8988T (cell line): ENCODE measurements around the gene MAP2K7.

Source experiments
- DNase-seq: peaks from one replicate; pipeline ENCODE4 v3.0.0; 2011

The MAP2K7 gene

DNA sequence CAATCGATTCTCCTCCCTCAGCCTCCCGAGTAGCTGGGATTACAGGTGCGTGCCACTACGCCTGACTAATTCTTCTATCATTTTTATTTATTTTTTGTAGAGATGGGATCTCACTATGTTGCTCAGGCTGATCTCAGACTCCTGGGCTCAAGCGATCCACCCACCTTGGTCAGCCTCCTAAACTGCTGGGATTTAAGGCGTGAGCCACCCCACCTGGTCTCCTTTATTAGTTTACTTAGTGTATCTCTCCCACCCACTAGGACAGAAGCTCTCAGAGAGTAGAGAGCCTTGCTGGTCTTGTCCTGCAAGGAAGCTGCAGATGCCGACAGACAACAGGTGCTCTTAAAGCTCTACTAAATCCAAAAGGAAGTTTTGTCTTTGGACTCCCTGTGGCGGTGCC, 17.9 kb upstream of the MAP2K7 start:
- DNase-seq, result no peak

- no peak for DNase-seq
Measured at GRCh38 chr19:7887408-7888144, 16.1 kb upstream of the MAP2K7 start.

DNA sequence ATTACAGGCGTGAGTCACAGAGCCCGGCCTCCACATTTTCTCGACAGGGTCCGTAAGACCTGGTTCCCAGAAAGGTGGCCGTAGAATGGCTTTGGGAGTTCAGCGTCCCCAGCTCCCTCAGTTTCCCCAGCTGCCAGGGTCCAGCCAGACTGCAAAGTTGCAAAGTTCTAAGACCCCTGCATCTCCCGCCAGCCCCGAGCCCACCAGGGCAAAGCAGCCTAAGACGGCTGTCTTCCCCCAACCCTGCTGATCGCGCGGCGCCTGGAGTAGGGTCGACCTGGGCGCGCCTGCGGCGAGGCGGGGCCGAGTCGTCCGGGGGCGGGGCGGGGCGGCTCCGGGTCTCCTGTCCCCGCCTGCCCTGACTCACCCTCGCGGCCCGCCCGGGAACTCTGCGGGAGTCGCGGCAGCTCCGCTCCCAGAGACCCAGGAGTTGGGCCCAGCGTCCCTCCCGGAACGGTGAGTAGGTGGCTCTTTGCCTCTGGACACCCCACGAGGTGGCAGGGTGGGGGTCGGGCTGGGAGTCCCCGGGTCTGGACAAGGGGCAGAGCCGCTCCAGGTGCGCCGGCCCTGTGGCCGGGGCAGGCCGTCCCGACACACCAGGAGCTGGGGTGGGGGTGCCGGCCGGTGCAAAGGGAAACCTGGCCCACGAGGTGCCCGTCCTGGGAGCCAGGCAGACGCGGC, 15.4 kb upstream of the MAP2K7 start, which contains the start of gene LRRC8E:
Gene LRRC8E (plus strand): TSS at position 366 of the 681 bp plus-strand sequence. CDS start 7,094 bp downstream, outside the sequence.
- peak; percentile 67 for DNase-seq

DNA sequence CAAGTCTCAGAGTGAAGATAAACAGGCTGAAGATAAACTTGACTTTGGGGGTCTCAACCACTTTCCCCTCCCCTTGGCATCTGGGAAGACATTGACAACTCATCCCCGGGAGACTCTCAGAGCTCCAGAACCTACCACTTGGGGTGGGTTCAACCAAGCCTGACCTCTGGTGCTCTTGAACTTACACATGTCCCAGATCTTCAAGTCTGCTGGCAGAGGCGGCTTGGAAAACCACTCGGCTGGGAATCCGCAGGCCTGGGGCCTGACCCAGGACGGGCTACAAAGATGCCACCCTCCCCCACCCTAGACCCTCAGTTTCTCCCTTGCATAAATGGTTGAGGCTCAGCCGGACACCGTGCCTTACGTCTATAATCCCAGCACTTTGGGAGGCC, 14.9 kb upstream of the MAP2K7 start:
- DNase-seq, result no peak

- DNase-seq, result peak; percentile 8
Measured at GRCh38 chr19:7893362-7894101, 10.1 kb upstream of the MAP2K7 start.

DNA sequence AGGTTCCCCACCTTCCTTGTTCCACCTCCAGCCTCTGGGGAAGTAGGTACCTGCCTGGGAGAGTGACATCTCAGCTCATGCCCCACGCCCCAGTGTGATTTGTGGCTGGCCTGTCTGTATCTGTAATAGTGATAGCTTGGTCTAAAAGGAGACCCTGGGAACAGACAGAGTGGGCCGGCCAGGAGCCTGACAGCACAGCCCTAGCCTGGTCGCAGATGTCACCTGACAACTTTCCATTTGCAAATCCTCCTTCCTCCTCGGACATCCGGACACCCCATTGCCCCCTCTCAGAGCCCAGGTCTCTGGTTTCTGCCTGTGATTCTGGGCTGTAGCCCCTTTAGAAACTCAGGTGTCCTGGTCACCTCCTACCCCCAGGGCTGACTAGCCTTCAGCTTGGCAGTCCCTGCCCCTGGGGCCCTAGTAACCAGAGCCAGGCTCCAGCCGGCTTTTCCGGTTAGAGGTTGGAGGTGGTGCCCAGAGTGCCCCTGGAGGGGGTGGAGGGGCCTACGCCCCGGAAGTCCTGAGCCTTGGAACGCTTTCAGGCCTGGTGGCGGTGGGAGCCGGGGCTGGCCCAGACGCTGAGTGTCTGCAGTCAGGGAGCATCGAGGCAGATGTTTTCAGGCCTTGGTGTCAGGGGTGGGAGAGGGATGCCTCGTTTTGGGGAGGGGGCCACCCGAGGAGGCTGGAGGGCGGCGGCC, 8.9 kb upstream of the MAP2K7 start:
- DNase-seq, result peak; percentile 7

GRCh38 chr19:7895565-7895964, 8.1 kb upstream of the MAP2K7 start:
- DNase-seq, result no peak

DNA sequence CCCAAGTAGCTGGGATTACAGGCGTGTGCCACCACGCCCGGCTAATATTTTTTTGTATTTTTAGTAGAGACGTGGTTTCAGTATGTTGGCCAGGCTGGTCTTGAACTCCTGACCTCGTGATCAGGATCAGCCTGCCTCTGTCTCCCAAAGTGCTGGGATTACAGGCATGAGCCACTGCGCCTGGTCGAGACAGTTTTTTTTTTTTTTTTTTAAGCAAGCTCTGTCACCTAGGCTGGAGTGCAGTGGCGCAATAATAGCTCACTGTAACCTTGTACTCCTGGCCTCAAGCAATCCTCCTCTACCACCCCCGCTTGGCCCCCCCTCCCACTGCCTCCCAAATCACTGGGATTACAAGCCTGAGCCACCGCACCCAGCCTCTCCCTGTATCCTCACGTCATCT, 6.4 kb upstream of the MAP2K7 start:
- DNase-seq, result no peak

GRCh38 chr19:7898967-7899366, 4.7 kb upstream of the MAP2K7 start:
- DNase-seq, result no peak

DNA sequence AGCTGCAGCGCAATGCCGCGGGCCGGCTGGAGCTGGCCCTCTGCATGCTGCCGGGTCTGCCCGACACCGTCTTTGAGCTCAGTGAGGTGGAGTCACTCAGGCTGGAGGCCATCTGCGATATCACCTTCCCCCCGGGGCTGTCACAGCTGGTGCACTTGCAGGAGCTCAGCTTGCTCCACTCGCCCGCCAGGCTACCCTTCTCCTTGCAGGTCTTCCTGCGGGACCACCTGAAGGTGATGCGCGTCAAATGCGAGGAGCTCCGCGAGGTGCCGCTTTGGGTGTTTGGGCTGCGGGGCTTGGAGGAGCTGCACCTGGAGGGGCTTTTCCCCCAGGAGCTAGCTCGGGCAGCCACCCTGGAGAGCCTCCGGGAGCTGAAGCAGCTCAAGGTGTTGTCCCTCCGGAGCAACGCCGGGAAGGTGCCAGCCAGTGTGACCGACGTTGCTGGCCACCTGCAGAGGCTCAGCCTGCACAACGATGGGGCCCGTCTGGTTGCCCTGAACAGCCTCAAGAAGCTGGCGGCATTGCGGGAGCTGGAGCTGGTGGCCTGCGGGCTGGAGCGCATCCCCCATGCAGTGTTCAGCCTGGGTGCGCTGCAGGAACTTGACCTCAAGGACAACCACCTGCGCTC, 3.8 kb upstream of the MAP2K7 start:
- peak; percentile 6 for DNase-seq

GRCh38 chr19:7900401-7900870, 3.2 kb upstream of the MAP2K7 start:
- DNase-seq, result peak; percentile 5

DNA sequence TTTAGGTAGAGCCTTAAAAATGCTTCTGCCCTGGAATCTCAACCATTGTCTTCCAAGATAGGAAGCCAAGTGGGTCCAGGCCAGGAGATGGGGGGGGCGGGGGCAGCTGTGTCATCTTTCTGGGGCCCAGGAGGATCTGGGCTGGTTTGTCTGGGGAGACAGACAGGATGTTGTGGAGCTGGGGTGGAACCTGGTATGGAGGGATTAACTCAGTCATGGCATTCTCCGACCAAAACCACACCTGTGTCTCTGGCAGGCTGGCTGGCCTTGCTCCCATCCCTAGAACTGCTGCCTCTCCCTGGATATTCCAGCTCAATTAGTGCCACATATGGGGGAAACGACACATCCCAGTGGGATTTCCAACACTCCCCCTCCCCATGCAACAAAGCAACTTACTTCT, 2.7 kb upstream of the MAP2K7 start:
- DNase-seq, result no peak

DNA sequence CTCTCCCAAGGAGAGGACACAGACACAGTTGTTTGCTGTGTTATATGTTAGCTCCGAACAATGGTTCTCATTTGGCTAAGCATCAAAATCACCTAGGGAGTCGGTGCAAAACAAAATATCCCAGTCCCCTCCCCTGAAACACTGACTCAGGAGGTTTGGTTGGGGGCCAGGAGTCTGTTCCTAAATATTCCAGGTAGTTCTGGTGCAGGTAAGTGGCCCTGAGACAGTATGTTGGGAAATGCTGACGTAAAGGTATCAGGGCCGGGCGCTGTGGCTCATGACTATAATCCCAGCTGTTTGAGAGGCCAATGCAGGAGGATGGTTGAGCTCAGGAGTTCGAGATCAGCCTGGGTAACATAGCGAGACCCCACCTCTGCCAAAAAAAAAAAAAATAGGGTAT, 2.3 kb upstream of the MAP2K7 start:
- no peak for DNase-seq

- DNase-seq, result no peak
Measured at GRCh38 chr19:7902796-7903243, 857 bp upstream of the MAP2K7 start.

DNA sequence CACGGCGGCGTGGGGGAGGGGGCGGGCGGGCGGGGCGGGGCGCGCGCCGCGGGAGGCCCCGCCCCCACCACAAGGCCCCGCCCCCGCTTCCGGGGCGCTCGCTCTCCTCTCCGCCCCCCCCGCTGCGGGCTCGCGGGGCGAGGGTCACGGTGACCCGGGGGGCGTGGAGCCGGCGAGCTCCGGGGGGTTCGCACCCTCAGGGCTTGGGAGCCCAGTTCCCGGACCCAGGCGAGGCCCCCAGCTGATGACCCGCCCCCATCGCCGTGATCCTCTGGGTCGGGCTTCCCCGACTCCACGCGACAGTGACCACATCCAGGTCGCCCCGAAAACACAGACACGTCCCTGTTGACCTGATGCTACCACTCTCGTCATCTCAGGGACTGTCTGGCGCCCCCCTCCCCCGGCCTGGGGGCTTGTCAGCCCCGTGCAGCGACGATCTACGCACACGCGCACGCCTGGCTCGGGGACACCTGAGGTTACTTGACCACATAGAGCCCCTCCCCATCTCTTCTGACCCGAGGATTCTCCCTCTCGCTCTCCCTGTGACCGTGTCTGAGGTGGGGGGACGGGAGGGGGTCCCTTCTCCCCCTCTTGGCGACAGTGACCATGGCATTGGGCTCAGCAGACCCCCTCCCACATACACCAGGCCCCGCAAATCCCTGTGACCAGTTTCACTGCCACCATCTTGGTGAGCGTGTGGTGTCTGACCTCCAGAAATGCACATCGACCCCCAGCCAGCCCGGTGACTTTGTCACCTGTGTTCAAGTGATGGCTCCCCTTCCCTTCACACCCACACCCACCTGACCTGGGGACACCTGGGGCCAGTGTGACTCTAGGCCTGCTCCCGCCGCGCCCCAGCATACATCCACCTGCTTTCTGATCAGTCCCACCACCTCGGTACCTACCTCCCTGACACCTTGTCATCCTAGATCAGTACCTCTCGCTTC, 670 bp downstream of the MAP2K7 start:
- no peak for DNase-seq

DNA sequence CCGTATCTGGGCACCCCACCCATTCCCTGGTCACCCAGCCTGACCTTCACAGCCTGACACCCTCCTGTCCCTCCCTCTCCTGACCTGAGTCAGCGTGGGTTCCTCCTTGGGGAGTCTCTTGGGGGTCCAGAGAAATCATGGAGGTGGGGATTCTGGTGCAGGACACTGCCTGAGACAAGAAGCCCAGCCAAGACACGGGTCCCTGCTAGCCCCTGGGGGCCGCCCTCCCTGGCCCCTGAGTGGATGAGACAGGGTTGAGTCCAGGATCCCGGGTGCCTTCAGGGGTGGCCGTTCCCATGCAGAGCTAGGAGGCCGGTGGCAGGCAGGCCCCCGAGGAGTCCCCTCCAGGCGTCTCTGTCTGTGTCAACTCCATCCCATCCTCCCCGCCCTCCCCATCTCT, 1.6 kb downstream of the MAP2K7 start:
- DNase-seq, result no peak

DNA sequence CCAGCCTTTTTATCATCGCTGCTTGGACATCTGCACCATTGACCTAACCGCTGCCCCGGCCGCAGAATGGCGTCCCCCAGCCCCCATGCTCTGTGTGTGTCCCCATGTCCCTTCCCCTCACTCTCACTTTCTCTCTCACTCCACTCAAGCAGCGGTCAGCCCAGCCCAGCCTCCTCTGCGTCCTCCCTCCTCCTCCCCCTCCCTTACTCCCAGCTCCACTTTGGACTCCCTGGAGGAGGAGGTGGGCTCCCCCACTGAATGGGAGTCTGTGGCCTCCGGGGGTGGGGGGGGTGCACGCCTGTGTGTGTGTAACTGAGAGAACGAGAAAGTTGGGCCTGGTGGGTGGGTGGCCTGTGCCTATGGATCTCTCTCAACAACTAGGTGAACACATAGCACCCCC, 2.2 kb downstream of the MAP2K7 start:
- no peak for DNase-seq

- no peak for DNase-seq
Measured at GRCh38 chr19:7907122-7907521, 3.4 kb downstream of the MAP2K7 start.

DNA sequence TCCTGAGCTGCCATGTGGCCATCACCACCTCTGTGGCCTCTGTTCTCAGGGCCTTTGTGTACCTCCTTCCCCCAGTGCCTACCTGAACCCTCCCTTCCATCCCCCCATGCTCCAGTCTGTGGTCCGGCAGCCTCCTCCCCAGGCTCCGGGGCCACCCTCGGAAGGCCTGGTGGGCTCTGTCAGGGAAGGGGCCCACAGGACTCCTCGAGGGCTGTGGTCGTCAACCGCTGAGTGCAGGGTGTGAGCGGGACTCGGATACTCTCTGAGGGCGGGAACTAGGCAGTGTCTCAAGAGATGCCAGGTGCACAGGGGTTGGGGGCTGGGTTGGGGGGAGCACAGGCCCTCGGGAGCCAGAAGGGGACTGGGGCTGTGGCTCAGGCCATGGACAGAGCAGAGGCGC, 3.9 kb downstream of the MAP2K7 start:
- no peak for DNase-seq

- DNase-seq, result no peak
Measured at GRCh38 chr19:7908078-7908699, 4.5 kb downstream of the MAP2K7 start.
